Esophagus squamous epithelium (tissue), 4 donors: ENCODE results near the gene RALGPS2.
A peak's percentile ranks its signal among the peaks of the same experiment; 100 is the strongest.

ENCODE experiments used
- CTCF ChIP-seq, 6 experiments: fragments of 450-650 bp in 4 of 6; fragments of 200-600 bp in 2 of 6; sonication (generic) in 2 of 6; IDR thresholded peaks; one replicate each; pipeline ENCODE4 v1.5.1; 2016 to 2019; ENCODE audit warnings: antibody characterized with exemption in 6 of 6, mild to moderate bottlenecking in 4 of 6, moderate library complexity in 4 of 6
- POLR2A ChIP-seq, 4 donors: fragments of 450-650 bp; IDR thresholded peaks; one replicate each; pipeline ENCODE4 v1.6.1; 2017; ENCODE audit warnings: antibody characterized with exemption in 4 of 4, mild to moderate bottlenecking in 4 of 4, moderate library complexity in 3 of 4

- TF ChIP-seq CTCF (IDR thresholded peaks at IDR 0.05) (peak in 1 of 6 experiments; percentile 5), POLR2A (IDR thresholded peaks at IDR 0.05) (no peak)
Measured at GRCh38 chr1:178725466-178726086, 532 bp downstream of the RALGPS2 start.
